Thymus (tissue), 11 donors: Measurements from ENCODE around the gene CHEK2. TPM values are rescaled to one million over a fixed set of nuclear protein-coding genes. Genes with fewer than 3 reads are reported as not detected.
"Not testable (repeated sequence)": the region's sequence is repeated elsewhere in the genome, so short reads cannot be mapped to it uniquely, and the experiment has no call there.

Experiments used
- DNase-seq, 9 donors: peaks; one replicate each; pipeline ENCODE4 v3.0.0-alpha.2; 2013; ENCODE audit warnings: low spot score in 9 of 9, low read depth in 6 of 9, missing footprints in 1 of 9
- H3K27ac ChIP-seq, 2 donors: one replicate each; pipeline ENCODE4 v1.5.1; 2013; ENCODE audit warnings: control low read depth in 1 of 2, low read depth in 1 of 2, low read length in 1 of 2, mild to moderate bottlenecking in 1 of 2, moderate library complexity in 1 of 2
- H3K27me3 ChIP-seq, 2 donors: one replicate each; pipeline ENCODE4 v1.5.1; 2013; ENCODE audit warnings: low read length in 1 of 2; ENCODE audit not compliant: control insufficient read depth in 2 of 2, insufficient read depth in 1 of 2
- H3K36me3 ChIP-seq, 2 donors: one replicate each; pipeline ENCODE4 v1.5.1; 2013; ENCODE audit warnings: low read length in 1 of 2, mild to moderate bottlenecking in 1 of 2, moderate library complexity in 1 of 2; ENCODE audit not compliant: control insufficient read depth in 2 of 2, insufficient read depth in 2 of 2
- H3K4me1 ChIP-seq, 2 donors: one replicate each; pipeline ENCODE4 v1.5.1; 2013; ENCODE audit warnings: low read length in 2 of 2; ENCODE audit not compliant: control insufficient read depth in 2 of 2, insufficient read depth in 2 of 2
- H3K4me3 ChIP-seq, 2 donors: one replicate each; pipeline ENCODE4 v1.5.1; 2013; ENCODE audit warnings: low read length in 2 of 2, control low read depth in 1 of 2, mild to moderate bottlenecking in 1 of 2
- H3K9me3 ChIP-seq, 2 donors: one replicate each; pipeline ENCODE4 v1.5.1; 2013; ENCODE audit warnings: low read length in 1 of 2, mild to moderate bottlenecking in 1 of 2; ENCODE audit not compliant: control insufficient read depth in 2 of 2, insufficient read depth in 1 of 2
- WGBS: extraction: QIAGEN DNeasy Blood & Tissue Kit; methylation state at CpG from one replicate; pipeline ENCODE4 v1.1.7; 2013; 5-methylcytosine and 5-hydroxymethylcytosine counted together
- polyA plus RNA-seq: library from polyadenylated mRNA; stranded (reverse); fragments of 200-250 nt; gene quantifications from one replicate; pipeline ENCODE4 v1.2.3, GENCODE V29; 2013
- total RNA-seq: library from RNA; stranded (reverse); fragments of 120-200 nt; gene quantifications from one replicate; pipeline ENCODE4 v1.2.4, GENCODE V29; 2013
- donor health status: healthy.

Gene CHEK2
- total and polyA plus RNA-seq, 2 donors, result 17.0 to 30.8 TPM

DNA sequence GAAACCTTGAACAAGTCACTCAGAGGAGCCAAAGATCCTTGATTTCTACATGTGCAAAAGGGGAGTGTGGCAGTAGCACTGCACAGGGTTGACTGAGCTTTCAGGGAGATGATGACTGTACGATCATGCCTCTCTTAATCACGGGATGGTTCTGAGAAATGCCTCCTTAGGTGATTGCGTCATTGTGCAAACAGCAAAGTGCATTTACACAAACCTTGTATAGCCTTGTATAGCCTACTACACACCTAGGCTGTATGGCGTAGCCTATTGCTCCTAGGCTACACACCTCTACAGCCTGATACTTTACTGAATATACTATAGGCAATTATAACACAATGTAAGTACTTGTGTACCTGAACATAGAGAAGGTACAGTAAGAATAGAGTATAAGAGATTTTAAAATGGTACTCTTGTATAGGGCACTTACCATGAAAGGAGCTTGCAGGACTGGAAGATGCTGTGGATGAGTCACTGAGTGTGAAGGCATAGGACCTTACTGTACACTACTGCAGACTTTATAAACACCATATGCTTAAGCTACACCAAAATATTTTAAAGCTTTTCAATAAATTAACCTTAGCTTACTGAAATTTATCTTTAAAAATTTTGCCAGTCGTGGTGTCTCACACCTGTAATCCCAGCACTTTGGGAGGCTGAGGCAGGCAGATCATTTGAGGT is 60.7 kb downstream of the CHEK2 start:
- not testable (repeated sequence) for DNase-seq, H3K36me3 ChIP-seq, H3K4me3 ChIP-seq, H3K4me1 ChIP-seq, H3K9me3 ChIP-seq, H3K27ac ChIP-seq
- WGBS, result 94% methylated on average over 5 of the region's 5 CpGs
- peaks cover 30 to 63% of the 10 kb centered on the region in 2 donors for H3K27me3 ChIP-seq

DNA sequence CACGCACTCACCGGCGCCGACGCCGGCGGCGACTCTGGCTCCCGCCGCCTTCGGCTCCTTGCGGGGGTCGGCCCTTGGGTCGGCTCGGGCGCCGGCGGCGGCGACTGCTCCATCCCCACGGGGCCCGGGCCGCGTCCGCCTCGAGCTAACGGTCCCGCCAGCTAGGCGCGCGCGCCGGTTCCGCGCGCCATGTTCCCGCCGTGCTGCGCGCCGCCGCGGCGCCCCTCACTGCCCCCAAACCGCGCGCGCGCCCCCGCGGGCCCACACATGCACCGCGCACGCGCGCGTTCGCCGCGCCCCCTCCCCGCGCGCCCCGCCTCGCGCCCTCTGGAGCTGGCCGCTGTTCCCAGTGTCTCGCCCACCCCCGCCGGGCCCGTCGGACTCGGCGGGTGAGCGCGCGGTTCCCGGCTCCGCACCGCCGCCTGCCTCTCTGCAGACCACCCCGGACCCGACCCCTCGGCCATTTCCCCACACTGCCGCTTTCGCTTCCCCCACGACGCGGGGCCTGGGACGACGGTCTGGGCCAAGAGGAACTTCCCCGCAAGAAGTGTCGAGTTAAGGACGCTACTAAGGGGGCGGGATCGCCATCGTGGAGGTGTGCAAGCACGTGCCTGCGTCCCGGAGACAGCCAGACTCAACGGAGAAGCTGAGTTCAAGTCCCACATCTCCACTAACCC is 61.9 kb downstream of the CHEK2 start, which contains the start of gene TTC28:
Gene TTC28 (minus strand): TSS at position 230 of the 677 bp plus-strand sequence. CDS start 117 bp downstream, at position 113.
- peak within 1 kb of the TSS; percentile 37 to 43 for H3K4me3 ChIP-seq
- H3K27ac ChIP-seq, H3K9me3 ChIP-seq, H3K36me3 ChIP-seq, H3K4me1 ChIP-seq: not testable (repeated sequence)
- 3% methylated on average over 101 of the region's 101 CpGs for WGBS
- DNase-seq, result peak in 4 of 9 donors; percentile 23 to 57 (median 38)
- peaks cover 40 to 72% of the 10 kb centered on the region in 2 donors for H3K27me3 ChIP-seq

GRCh38 chr22:28678778-28679610 is 62.6 kb downstream of the CHEK2 start:
- 24% methylated on average over 58 of the region's 58 CpGs for WGBS
- H3K4me3 ChIP-seq, result peak overlapping the region; percentile 37 to 43
- not testable (repeated sequence) for H3K27ac ChIP-seq, H3K36me3 ChIP-seq, H3K9me3 ChIP-seq, H3K4me1 ChIP-seq
- DNase-seq, result peak in 1 of 9 donors; percentile 3
- H3K27me3 ChIP-seq, result peaks cover 40 to 75% of the 10 kb centered on the region in 2 donors

DNA sequence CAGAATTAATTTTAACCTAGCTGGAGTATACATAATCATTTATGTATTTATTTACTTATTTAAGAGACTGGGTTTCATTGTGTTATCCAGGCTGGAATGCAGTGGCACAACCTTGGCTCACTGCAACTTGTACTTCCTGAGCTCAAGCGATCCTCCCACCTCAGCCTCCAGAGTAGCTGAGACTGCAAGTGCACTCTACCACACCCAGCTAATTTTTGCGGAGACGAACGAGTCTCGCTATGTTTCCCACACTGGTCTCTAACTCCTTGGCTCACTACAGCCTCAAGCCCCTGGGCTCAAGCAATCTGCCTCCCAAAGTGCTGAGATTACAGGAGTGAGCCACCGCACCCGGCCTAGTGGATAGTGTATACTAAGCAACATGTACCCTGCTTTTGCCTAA is 63.5 kb downstream of the CHEK2 start:
- not testable (repeated sequence) for H3K4me3 ChIP-seq, DNase-seq
- WGBS, result 96% methylated on average over 7 of the region's 7 CpGs

GRCh38 chr22:28674121-28674563 is 67.5 kb downstream of the CHEK2 start:
- Histone ChIP-seq H3K36me3 (no peaks in the 10 kb centered on the region), H3K4me1 (peaks cover 0 to 7% of the 10 kb centered on the region in 2 donors), H3K9me3 (peaks cover 3 to 7% of the 10 kb centered on the region in 2 donors), H3K27me3 (peaks cover 52 to 76% of the 10 kb centered on the region in 2 donors), H3K4me3 (no peak overlapping the region), H3K27ac (no peak overlapping the region)
- WGBS, result 16% methylated on average over 3 of the region's 3 CpGs
- DNase-seq, result peak; percentile 37 to 91 (median 58)

More for the DNA sequence above, 63.5 kb downstream of the CHEK2 start:
- H3K27ac ChIP-seq, H3K36me3 ChIP-seq, H3K9me3 ChIP-seq, H3K4me1 ChIP-seq: not testable (repeated sequence)
- H3K27me3 ChIP-seq, result peaks cover 39 to 70% of the 10 kb centered on the region in 2 donors

- WGBS, result 95% methylated on average over 3 of the region's 3 CpGs
- no peak for DNase-seq
- Histone ChIP-seq H3K4me3 (no peak overlapping the region), H3K27ac (no peak overlapping the region), H3K4me1 (peaks cover 0 to 4% of the 10 kb centered on the region in 2 donors), H3K36me3 (no peaks in the 10 kb centered on the region), H3K27me3 (peaks cover 37 to 51% of the 10 kb centered on the region in 2 donors), H3K9me3 (peaks cover 3 to 7% of the 10 kb centered on the region in 2 donors)
These were observed 70.9 kb downstream of the CHEK2 start for GRCh38 chr22:28670756-28671155.

DNA sequence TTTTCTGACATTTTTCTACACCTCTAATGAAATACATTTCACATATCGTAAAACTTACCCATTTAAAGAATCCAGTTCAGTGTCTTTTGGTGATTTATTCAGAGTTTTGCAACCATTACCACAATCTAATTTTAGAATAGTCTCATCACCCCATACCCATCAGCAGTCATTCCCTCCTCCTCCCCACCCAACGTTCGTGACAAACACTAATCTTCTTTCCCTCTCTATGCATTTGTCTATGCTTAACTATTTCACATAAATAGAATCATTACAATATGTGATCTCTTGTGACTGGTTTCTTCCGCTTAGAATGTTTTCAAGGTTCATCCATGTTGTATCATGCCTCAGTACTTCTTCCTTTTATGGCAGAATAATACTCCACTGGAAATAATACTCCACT is 71.5 kb downstream of the CHEK2 start:
- no peak for DNase-seq
- peaks cover 31 to 45% of the 10 kb centered on the region in 2 donors for H3K27me3 ChIP-seq
- peaks cover 0 to 4% of the 10 kb centered on the region in 2 donors for H3K4me1 ChIP-seq
- no peaks in the 10 kb centered on the region for H3K36me3 ChIP-seq
- H3K9me3 ChIP-seq, result peaks cover 3 to 7% of the 10 kb centered on the region in 2 donors
- WGBS, result 65% methylated on average over 4 of the region's 4 CpGs
- H3K4me3 ChIP-seq, result no peak overlapping the region
- no peak overlapping the region for H3K27ac ChIP-seq

- 92% methylated on average over 2 of the region's 2 CpGs for WGBS
- H3K4me1 ChIP-seq, result peaks cover 0 to 1% of the 10 kb centered on the region in 2 donors
- peaks cover 3 to 7% of the 10 kb centered on the region in 2 donors for H3K9me3 ChIP-seq
- peaks cover 28 to 38% of the 10 kb centered on the region in 2 donors for H3K27me3 ChIP-seq
- no peak overlapping the region for H3K4me3 ChIP-seq
- no peaks in the 10 kb centered on the region for H3K36me3 ChIP-seq
- DNase-seq, result no peak
- H3K27ac ChIP-seq, result no peak overlapping the region
These were observed 72.2 kb downstream of the CHEK2 start for GRCh38 chr22:28669387-28669786.
